Pulmonary artery endothelial cell (primary cell): ENCODE data around the gene ZNF180. TPM values are rescaled to one million over a fixed set of nuclear protein-coding genes. Genes with fewer than 3 reads are reported as not detected.
"Not testable (repeated sequence)": the region's sequence is repeated elsewhere in the genome, so short reads cannot be mapped to it uniquely, and the experiment has no call there.

Experiments
- DNase-seq: peaks from one replicate; pipeline ENCODE4 v3.0.0-alpha.2; 2011; ENCODE audit warnings: low read depth, low spot score
- total RNA-seq: library from RNA; depleted of rRNA; stranded (reverse); fragments of >200 nt; gene quantifications from 2 replicates; pipeline ENCODE4 v1.2.3, GENCODE V29; 2014

The ZNF180 gene
- total RNA-seq, 1 donor from 2014 or later, result 7.1 TPM

DNA sequence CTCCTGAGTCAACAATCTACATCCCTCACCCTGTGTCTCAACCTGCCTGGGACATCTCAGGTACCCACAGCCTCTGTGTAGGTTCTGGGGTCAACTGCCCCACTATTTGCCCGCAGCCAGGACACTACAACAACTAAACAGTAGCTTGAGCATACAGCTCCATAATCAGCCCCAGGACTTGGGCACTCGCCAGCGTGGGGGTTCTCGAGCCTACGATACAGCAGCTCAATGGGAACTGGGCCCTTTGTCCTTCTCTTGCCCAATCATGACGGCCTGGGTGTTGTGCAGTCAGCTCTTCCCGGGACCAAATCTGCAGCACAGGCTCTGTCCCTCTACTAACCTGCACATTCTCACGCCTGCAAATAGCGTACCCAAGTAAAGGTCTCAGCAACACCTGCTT is 1.3 kb downstream of the ZNF180 start:
- DNase-seq, result no peak

DNA sequence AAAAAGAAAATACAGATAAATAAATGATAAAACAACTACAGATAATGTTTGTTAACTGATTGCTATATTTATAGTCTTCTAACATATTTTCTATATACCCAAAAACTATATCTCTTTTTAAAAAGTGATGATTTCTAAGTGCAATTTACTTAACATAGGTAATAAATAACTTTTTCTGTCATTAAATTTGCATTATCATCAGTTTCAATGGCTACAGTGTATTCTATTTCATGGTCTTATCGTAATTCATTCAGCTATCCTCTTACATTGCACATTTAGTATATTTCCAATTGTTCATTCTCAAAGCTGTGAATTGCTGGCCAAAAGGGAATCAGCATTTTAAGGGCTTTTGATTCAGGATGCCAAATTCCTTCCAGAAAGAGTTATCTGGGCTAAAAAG is 3.6 kb downstream of the ZNF180 start:
- DNase-seq, result no peak

DNA sequence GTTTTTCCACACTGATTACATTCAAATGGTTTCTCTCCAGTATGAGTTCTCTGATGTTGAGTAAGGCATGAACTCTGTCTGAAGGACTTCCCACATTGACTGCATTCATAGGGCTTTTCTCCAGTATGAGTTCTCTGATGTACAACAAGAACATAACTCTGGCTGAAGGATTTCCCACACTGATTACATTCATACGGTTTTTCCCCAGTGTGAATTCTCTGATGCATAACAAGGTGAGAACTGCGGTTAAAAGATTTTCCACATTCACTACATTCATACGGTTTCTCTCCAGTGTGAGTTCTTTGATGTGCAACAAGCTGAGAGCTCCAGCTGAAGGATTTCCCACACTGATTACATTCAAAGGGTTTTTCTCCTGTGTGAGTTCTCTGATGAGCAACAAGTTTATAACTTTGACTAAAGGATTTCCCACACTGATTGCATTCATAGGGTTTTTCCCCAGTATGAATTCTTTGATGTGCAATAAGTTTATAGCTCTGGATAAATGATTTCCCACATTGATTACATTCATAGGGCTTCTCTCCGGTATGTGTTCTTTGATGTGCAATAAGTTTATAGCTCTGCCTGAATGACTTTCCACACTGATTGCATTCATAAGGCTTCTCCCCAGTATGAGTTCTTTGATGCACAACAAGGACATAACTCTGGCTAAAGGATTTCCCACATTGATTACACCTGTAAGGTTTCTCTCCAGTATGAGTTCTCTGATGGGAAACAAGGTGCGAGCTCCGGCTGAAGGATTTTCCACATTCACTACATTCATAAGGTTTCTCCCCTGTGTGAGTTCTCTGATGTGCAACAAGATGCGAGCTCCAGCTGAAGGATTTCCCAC is 23.5 kb downstream of the ZNF180 start:
- DNase-seq, result no peak

DNA sequence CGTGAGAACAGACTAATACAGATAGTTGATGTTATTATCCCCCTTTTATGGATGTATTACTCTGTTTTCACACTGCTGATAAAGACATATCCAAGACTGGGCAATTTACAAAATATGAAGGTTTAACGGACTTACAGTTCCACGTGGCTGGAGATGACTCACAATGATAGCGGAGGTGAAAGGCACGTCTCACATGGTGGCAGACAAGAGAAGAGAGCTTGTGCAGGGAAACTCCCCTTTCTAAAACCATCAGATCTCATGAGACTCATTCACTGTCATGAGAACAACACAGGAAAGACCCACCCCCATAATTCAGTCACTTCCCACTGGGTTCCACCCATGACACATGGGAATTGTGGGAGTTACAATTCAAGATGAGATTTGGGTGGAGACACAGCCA is 31.6 kb downstream of the ZNF180 start:
- DNase-seq, result not testable (repeated sequence)

DNA sequence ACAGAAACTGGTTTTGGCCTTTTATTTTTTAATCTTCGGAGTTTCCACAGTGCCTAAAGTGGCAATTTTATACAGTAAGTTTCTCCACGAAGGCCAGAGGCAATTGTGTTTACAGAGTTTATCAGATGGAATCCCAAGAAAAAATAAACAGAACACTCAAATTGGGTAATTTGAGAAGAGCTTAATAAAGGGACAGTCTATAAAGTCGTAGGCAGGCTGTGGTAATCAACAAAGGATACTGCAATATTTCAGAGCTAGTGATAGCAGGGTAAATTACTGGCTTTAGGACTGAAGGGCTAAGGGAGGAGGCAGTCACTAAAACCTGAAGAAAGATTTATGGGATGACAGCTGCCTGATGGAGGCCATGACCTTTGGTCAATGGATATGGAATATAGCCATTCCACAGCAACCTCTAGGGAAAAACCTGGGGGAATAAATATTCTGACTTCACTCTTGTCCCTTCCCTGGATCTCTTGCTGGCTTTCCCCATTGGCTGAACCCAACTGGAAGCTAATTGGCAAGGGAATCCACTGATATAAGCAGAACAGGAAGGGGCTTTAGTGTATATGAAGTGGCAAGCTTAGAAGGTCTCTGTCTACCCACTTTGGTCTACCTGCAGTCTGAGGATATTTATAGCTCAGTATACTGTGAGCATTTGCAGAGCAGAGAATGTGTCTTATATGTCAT is 37.6 kb downstream of the ZNF180 start:
- not testable (repeated sequence) for DNase-seq

DNA sequence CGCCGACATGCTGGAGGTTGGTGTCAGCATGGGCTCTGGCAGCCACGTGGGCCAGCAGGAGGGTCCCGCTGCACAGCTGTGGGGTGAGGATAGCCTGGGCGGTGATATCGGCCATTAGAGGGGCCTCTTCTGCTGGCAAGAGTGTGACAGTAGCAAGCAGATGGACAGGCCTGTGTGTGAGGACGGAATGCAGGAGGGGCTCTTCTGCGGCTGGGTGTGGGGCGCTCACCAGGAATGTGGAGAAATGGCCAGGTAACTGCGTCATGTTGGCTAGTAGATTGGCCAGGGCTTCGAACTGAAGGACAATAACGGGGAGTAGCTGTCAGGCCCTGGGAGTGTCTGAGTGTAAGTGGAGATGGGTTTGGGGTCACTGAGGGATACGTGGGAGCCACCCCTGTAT is 44.3 kb downstream of the ZNF180 start:
- DNase-seq, result not testable (repeated sequence)

DNA sequence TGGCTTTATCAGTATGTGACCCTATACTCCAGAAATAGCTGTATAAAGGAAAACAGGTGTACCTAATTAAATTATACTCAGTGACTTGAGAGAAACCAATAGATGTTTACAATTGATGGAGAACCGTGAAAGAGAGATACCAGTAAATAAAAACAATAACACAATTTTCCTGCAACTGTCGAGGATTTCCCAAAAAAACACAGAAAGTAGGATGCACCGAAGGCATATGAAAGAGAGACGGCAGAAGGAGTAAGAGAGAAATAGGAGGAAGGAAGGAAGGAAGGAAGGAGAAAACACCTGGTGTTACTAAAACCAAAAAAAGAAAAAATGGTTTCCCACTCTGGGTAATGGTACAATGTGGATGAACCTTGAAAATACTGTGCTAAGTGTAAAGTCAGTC is 45.2 kb downstream of the ZNF180 start:
- DNase-seq, result no peak

DNA sequence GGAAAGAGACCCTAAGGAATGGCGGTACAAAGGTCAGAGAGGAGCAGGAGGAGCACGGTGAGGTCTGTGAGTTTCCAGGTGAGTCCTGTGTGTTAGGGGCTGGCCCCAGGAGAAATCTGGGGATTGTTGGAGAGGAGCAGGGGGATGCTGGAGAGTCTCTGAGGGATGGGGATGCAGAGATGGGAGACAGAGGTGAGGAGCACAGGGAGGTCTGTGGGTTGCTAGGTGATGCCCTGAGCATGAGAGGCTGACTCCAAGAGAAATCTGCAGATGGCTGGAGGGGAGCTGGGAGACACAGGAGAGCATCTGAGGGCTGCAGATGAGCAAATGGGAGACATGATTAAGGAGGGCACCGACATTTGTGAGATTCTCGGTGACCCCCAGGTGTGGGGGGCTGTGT is 48.0 kb downstream of the ZNF180 start:
- no peak for DNase-seq

DNA sequence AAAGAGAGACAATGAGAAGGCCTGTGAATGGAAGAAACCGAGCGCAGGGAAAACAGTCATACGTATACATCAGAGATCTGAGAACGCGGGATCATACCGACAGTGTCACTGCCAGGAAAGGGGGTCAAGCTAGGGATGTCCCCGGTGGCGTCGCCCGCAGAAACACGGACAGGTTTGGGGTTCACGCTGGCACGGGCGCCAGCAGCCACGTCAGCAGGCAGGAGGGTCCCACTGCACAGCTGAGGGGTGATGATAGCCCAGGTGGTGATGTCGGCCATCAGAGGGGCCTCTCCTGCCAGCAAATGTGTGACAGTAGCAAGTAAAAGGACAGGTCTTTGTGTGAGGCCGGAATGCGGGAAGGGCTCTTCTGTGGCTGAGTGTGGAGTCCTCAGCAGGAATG is 48.6 kb downstream of the ZNF180 start:
- no peak for DNase-seq

DNA sequence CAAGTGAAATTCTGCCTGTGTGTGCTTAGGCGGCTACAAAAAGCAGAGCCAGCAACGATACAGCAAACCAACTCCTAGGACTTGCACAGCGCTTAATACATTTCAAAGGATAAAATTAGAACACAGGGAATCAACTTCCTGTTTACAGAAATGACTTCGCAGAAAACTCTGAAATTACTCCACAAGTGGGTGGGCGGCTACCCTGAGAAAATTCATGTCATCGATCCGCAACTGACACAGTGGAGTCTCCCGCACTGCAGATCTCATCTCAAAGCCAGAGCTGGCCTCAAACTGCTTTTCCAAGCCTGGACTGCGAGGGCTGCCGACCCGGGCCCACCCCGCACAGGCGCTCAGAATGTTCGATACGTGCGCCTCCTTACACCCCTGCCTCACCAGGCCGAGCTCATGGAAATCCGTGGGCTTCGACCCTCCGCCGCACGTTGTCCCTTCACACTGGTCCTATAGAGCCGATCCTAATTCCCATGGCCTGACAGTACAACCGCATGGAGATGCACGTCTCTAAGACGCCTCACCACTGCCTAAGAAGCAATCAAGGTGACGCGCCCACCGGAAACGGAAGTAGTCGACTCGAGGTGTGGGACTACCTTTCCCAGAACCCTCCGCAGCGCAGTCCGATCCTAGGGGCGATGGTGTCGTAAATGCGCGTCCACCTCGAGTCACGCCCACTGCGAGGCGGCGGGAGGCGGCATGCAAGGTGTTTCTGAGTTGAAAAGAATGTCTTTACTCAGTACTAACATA is 52.2 kb downstream of the ZNF180 start, which contains the start of gene ZNF229:
Gene ZNF229 (minus strand): TSS at position 557 of the 759 bp plus-strand sequence. CDS start 5,625 bp downstream, outside the sequence.
- DNase-seq, result peak; percentile 84

DNA sequence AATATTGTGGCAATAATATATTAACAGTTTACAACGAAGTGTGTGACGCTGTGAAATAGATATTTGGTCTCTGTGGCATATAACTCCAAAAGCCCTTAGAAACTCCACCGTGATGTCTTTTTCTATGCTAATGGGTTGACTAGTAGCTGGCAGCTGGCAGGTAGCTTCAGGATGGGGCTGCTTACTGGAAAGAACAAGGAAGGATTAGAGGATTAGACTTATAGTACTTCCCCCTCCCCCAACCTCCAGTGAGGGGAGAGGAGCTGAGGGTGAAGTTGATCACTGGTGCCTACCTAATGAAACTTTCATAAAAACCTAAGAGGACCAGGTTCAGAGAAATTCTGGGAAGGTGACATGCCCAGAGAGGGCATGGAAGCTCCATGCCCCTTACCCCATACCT is 61.9 kb downstream of the ZNF180 start:
- DNase-seq, result no peak

DNA sequence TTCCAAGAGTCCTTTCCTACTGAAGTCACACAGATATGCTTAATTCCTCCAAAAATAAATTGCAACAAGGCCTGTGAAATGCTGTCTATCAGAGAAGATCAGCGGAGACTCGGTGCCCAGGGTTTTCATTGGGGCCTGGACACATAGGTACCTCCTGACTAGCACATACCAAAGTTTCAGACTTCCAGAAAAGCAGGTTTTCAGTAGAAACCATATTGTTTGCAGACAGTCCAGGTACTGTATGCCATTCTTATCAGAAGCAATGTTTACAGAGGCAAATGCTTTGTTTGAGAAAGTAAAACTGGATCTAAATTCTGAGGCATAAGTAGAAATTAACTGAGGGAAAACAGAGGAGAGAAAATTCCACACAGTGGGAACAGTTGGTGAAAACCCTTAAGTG is 64.9 kb downstream of the ZNF180 start:
- DNase-seq, result no peak

DNA sequence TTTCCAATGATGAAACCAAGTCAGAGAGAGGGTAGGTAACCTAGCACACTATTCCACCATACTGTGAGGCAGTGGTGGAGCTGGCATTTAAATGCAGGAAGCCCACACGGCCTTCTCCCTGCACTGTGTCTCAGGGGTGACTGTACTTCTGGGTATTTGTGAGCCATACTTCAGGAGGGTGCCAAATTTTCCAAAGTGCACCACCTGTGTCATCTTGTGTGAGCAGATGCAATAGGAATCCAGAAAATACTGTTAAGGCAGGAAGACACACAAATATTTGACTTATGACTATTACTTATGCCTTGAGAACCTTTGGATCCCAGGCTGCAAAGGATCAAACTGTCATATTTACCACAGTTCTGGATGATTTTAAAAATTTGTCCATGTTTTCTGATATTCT is 69.4 kb downstream of the ZNF180 start:
- no peak for DNase-seq

Other genes with a start within 250 kb of the ZNF180 start
- 1.5 and 3.2 TPM in 2 replicates for gene ZNF233, start 240.6 kb downstream of the ZNF180 start, total RNA-seq
- gene ZNF235, start 195.5 kb downstream of the ZNF180 start, total RNA-seq, result 3.2 and 3.9 TPM in 2 replicates
- 6.7 and 9.1 TPM in 2 replicates for gene ZNF112, start 143.8 kb downstream of the ZNF180 start, total RNA-seq
- gene ZNF285, start 98.9 kb downstream of the ZNF180 start, total RNA-seq, result 3.9 and 4.5 TPM in 2 replicates
- 15.2 and 18.8 TPM in 2 replicates for gene ZNF229, start 52.0 kb downstream of the ZNF180 start, total RNA-seq
- gene CEACAM20, start 29.2 kb upstream of the ZNF180 start, total RNA-seq, result not detected in 2 replicates
- gene IGSF23, start 113.0 kb upstream of the ZNF180 start, total RNA-seq, result 0.25 and 0.46 TPM in 2 replicates
- 187 and 206 TPM in 2 replicates for gene PVR, start 143.4 kb upstream of the ZNF180 start, total RNA-seq
- gene CEACAM19, start 171.0 kb upstream of the ZNF180 start, total RNA-seq, result 1.5 and 2.0 TPM in 2 replicates
- gene CEACAM16, start 198.6 kb upstream of the ZNF180 start, total RNA-seq, result not detected in 2 replicates
- 2.5 and 4.5 TPM in 2 replicates for gene BCL3, start 248.2 kb upstream of the ZNF180 start, total RNA-seq